ENCODE data around the gene C11orf21.

Gene C11orf21

GRCh38 chr11:2315395-2316168 lies 13.9 kb upstream of the C11orf21 start:
- TF ChIP-seq CTCF (IDR thresholded peaks at IDR 0.05; ENCODE audit: extremely low read depth, missing control alignments): no peak
- no peak for DNase-seq (ENCODE audit: low spot score)

GRCh38 chr11:2314525-2315394 lies 13.0 kb upstream of the C11orf21 start:
- TF ChIP-seq CTCF (IDR thresholded peaks at IDR 0.05; ENCODE audit: extremely low read depth, missing control alignments): no peak
- DNase-seq (ENCODE audit: low spot score): no peak

GRCh38 chr11:2314136-2314524 lies 12.4 kb upstream of the C11orf21 start:
- TF ChIP-seq CTCF (IDR thresholded peaks at IDR 0.05; ENCODE audit: extremely low read depth, missing control alignments): no peak
- DNase-seq (ENCODE audit: low spot score): no peak

GRCh38 chr11:2313051-2313951 lies 11.6 kb upstream of the C11orf21 start:
- no peak for TF ChIP-seq CTCF (IDR thresholded peaks at IDR 0.05; ENCODE audit: extremely low read depth, missing control alignments)
- DNase-seq (ENCODE audit: low spot score): no peak

GRCh38 chr11:2312232-2313042 lies 10.7 kb upstream of the C11orf21 start:
- no peak for DNase-seq (ENCODE audit: low spot score)
- no peak for TF ChIP-seq CTCF (IDR thresholded peaks at IDR 0.05; ENCODE audit: extremely low read depth, missing control alignments)

- DNase-seq (ENCODE audit: low spot score): no peak
- TF ChIP-seq CTCF (IDR thresholded peaks at IDR 0.05; ENCODE audit: extremely low read depth, missing control alignments): no peak
These were observed 9.8 kb upstream of the C11orf21 start for GRCh38 chr11:2311353-2312133.
